H9 (cell line): ENCODE measurements around the gene WDFY3. TPM values are rescaled to one million over a fixed set of nuclear protein-coding genes. Genes with fewer than 3 reads are reported as not detected.

Source experiments
- DNase-seq: peaks from one replicate; pipeline ENCODE4 v3.0.0-alpha.2; 2017
- H2AFZ ChIP-seq: one replicate; pipeline ENCODE4 v1.6.1; 2013; ENCODE audit warnings: mild to moderate bottlenecking, low read length, control low read depth, moderate library complexity
- H2AK5ac ChIP-seq: 2 replicates; pipeline ENCODE4 v1.6.1; 2013; ENCODE audit warnings: low read length, control low read depth, mixed read lengths; ENCODE audit not compliant: insufficient read length
- H2BK120ac ChIP-seq: one replicate; pipeline ENCODE4 v1.6.1; 2013; ENCODE audit warnings: low read depth, mild to moderate bottlenecking, low read length, control low read depth, inconsistent platforms; ENCODE audit not compliant: poor library complexity, severe bottlenecking
- H2BK12ac ChIP-seq: 2 replicates; pipeline ENCODE4 v1.6.1; 2013; ENCODE audit warnings: low read length, control low read depth, mixed read lengths, low read depth; ENCODE audit not compliant: insufficient read length
- H2BK15ac ChIP-seq: 2 replicates; pipeline ENCODE4 v1.6.1; 2013; ENCODE audit warnings: low read depth, low read length, control low read depth
- H2BK20ac ChIP-seq: one replicate; pipeline ENCODE4 v1.6.1; 2013; ENCODE audit warnings: low read depth, mild to moderate bottlenecking, low read length, control low read depth, inconsistent platforms; ENCODE audit not compliant: poor library complexity, severe bottlenecking
- H2BK5ac ChIP-seq: 2 replicates; pipeline ENCODE4 v1.6.1; 2013; ENCODE audit warnings: low read length, control low read depth, mixed read lengths; ENCODE audit not compliant: insufficient read length
- H3K14ac ChIP-seq: 2 replicates; pipeline ENCODE4 v1.6.1; 2013; ENCODE audit warnings: low read length, control low read depth; ENCODE audit not compliant: insufficient read depth
- H3K18ac ChIP-seq: 2 replicates; pipeline ENCODE4 v1.6.1; 2013; ENCODE audit warnings: low read depth, mild to moderate bottlenecking, mixed read lengths, low read length, control low read depth; ENCODE audit not compliant: insufficient read length
- H3K23ac ChIP-seq: 2 replicates; pipeline ENCODE4 v1.6.1; 2013; ENCODE audit warnings: low read length, control low read depth, mixed read lengths, low read depth; ENCODE audit not compliant: insufficient read length
- H3K23me2 ChIP-seq: 2 replicates; pipeline ENCODE4 v1.6.1; 2013; ENCODE audit warnings: low read depth, mild to moderate bottlenecking, mixed read lengths, low read length, control low read depth; ENCODE audit not compliant: insufficient read length, poor library complexity, severe bottlenecking
- H3K27ac ChIP-seq: 2 replicates; pipeline ENCODE4 v1.5.1; 2013; ENCODE audit warnings: low read length, control low read depth, mixed read lengths, low read depth; ENCODE audit not compliant: insufficient read length
- H3K27me3 ChIP-seq: 2 replicates; pipeline ENCODE4 v1.6.1; 2013; ENCODE audit warnings: low read length, control low read depth, inconsistent platforms; ENCODE audit not compliant: insufficient read depth
- H3K4ac ChIP-seq: 2 replicates; pipeline ENCODE4 v1.6.1; 2013; ENCODE audit warnings: low read depth, mild to moderate bottlenecking, control low read depth, inconsistent platforms, low read length, moderate library complexity
- H3K4me1 ChIP-seq: 2 replicates; pipeline ENCODE4 v1.6.1; 2013; ENCODE audit warnings: low read length, control low read depth, inconsistent platforms; ENCODE audit not compliant: insufficient read depth
- H3K4me2 ChIP-seq: 2 replicates; pipeline ENCODE4 v1.6.1; 2013; ENCODE audit warnings: low read length, control low read depth, mixed read lengths; ENCODE audit not compliant: insufficient read length, insufficient read depth
- H3K56ac ChIP-seq: 2 replicates; pipeline ENCODE4 v1.6.1; 2013; ENCODE audit warnings: low read depth, mild to moderate bottlenecking, mixed read lengths, low read length, control low read depth; ENCODE audit not compliant: insufficient read length
- H3K79me1 ChIP-seq: 2 replicates; pipeline ENCODE4 v1.6.1; 2013; ENCODE audit warnings: low read depth, mild to moderate bottlenecking, moderate library complexity, low read length, control low read depth, inconsistent platforms; ENCODE audit not compliant: insufficient read depth, poor library complexity, severe bottlenecking
- H3K79me2 ChIP-seq: 2 replicates; pipeline ENCODE4 v1.6.1; 2013; ENCODE audit warnings: low read length, control low read depth, inconsistent platforms; ENCODE audit not compliant: insufficient read depth
- H3K9ac ChIP-seq: 2 replicates; pipeline ENCODE4 v1.6.1; 2013; ENCODE audit warnings: low read length, control low read depth, mixed read lengths; ENCODE audit not compliant: insufficient read length; ENCODE audit errors: extremely low read depth
- H3K9me3 ChIP-seq: one replicate; pipeline ENCODE4 v1.6.1; 2013; ENCODE audit warnings: low read depth, low read length, inconsistent platforms; ENCODE audit not compliant: control insufficient read depth
- H3T11ph ChIP-seq: one replicate; pipeline ENCODE4 v1.6.1; 2013; ENCODE audit warnings: mild to moderate bottlenecking, low read length, control low read depth, inconsistent platforms
- H4K20me1 ChIP-seq: one replicate; pipeline ENCODE4 v1.6.1; 2013; ENCODE audit not compliant: control insufficient read depth, insufficient read length, insufficient read depth
- H4K5ac ChIP-seq: 2 replicates; pipeline ENCODE4 v1.6.1; 2013; ENCODE audit warnings: low read depth, mild to moderate bottlenecking, mixed read lengths, low read length, control low read depth; ENCODE audit not compliant: insufficient read length
- H4K8ac ChIP-seq: replicated peaks from 2 replicates; pipeline ENCODE4 v1.6.1; 2013; ENCODE audit warnings: low read length, control low read depth, mixed read lengths, low read depth; ENCODE audit not compliant: insufficient read length
- H4K91ac ChIP-seq: 2 replicates; pipeline ENCODE4 v1.6.1; 2013; ENCODE audit warnings: low read depth, mild to moderate bottlenecking, moderate library complexity, mixed read lengths, low read length, control low read depth; ENCODE audit not compliant: insufficient read length
- H3K27ac Mint-ChIP-seq, 3 experiments: 2 replicates in 2 of 3; 3 replicates in 1 of 3; pipeline ENCODE4 v1.8.0; 2020 to 2021; ENCODE audit warnings: mixed read lengths in 3 of 3, mild to moderate bottlenecking in 1 of 3, moderate library complexity in 1 of 3
- H3K27me3 Mint-ChIP-seq: 2 replicates; pipeline ENCODE4 v1.8.0; 2021; ENCODE audit warnings: low read depth, mild to moderate bottlenecking, moderate library complexity, mixed read lengths
- H3K36me3 Mint-ChIP-seq, 3 experiments: 2 replicates in 2 of 3; 3 replicates in 1 of 3; pipeline ENCODE4 v1.8.0; 2020 to 2021; ENCODE audit warnings: low read depth in 3 of 3, mixed read lengths in 3 of 3; ENCODE audit not compliant: insufficient read depth in 1 of 3
- H3K4me1 Mint-ChIP-seq, 2 experiments: 2 replicates each; pipeline ENCODE4 v1.8.0; 2020; ENCODE audit warnings: mixed read lengths in 2 of 2
- H3K4me3 Mint-ChIP-seq, 2 experiments: 2 replicates in 1 of 2; 3 replicates in 1 of 2; pipeline ENCODE4 v1.8.0; 2020 to 2021; ENCODE audit warnings: mild to moderate bottlenecking in 2 of 2, mixed read lengths in 2 of 2, moderate library complexity in 1 of 2
- H3K9me3 Mint-ChIP-seq, 2 experiments: 2 replicates in 1 of 2; 3 replicates in 1 of 2; pipeline ENCODE4 v1.8.0; 2020; ENCODE audit warnings: mild to moderate bottlenecking in 2 of 2, mixed read lengths in 2 of 2, moderate library complexity in 1 of 2
- WGBS: extraction: QIAGEN DNeasy Blood & Tissue Kit; methylation state at CpG from one replicate; pipeline ENCODE4 v1.1.7; 2013; ENCODE audit warnings: missing lambda C conversion rate, low lambda C conversion rate, mixed read lengths; ENCODE audit not compliant: insufficient read length; ENCODE audit errors: extremely low coverage; 5-methylcytosine and 5-hydroxymethylcytosine counted together
- total RNA-seq: library from RNA; stranded (reverse); gene quantifications from 2 replicates; pipeline ENCODE4 v1.2.1, GENCODE V29; 2021
- TF ChIP-seq, protein P1 (sequence below): fragments of 200-600 bp; sonication (generic); conservative IDR thresholded peaks from 3 replicates; pipeline ENCODE4 v1.8.0; 2021; ENCODE audit warnings: antibody characterized with exemption, mild to moderate bottlenecking

Gene WDFY3
- total RNA-seq, 1 experiment from 2014 or later = 54.6 TPM

DNA sequence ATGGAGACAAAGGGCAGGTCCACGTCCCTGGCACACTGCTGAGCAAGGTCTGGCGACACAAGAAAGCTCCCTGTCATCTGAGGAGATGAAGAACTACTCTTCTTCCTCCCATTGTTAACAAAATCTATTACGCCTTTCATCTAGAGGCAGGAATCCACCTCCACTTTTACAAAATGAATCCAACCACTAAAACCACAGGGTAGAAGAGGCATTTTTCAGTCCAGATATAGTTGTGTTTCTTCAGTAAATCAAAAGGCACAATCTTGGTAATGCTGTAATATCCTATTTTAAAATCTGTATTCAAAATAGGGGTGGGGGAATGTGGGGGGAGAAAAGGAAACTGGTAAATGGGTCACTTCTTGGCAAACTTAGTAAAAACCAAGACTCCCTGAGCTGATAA is 282.1 kb downstream of the WDFY3 start:
- no peak overlapping the region for H2BK120ac ChIP-seq
- no peak overlapping the region for H4K8ac ChIP-seq
- no peak overlapping the region for H3K4me3 Mint-ChIP-seq
- no peak overlapping the region for H3K18ac ChIP-seq
- H4K20me1 ChIP-seq = no peaks in the 10 kb centered on the region
- H3K27ac Mint-ChIP-seq = peak overlapping the region in 2 of 3 experiments; percentile 36 to 50; a peak in 2 of 7 replicates
- H3T11ph ChIP-seq = no peak overlapping the region
- no peak overlapping the region for H2BK20ac ChIP-seq
- no peaks in the 10 kb centered on the region for H3K27me3 Mint-ChIP-seq
- no peaks in the 10 kb centered on the region for H3K4me1 ChIP-seq
- no peak overlapping the region for H3K56ac ChIP-seq
- no peaks in the 10 kb centered on the region for H3K23me2 ChIP-seq
- peaks cover 17 to 59% (median 58%) of the 10 kb centered on the region in 3 experiments; a peak in 6 of 7 replicates for H3K36me3 Mint-ChIP-seq
- H3K27me3 ChIP-seq = no peaks in the 10 kb centered on the region
- H2AFZ ChIP-seq = no peak overlapping the region
- TF ChIP-seq, protein P1, sequence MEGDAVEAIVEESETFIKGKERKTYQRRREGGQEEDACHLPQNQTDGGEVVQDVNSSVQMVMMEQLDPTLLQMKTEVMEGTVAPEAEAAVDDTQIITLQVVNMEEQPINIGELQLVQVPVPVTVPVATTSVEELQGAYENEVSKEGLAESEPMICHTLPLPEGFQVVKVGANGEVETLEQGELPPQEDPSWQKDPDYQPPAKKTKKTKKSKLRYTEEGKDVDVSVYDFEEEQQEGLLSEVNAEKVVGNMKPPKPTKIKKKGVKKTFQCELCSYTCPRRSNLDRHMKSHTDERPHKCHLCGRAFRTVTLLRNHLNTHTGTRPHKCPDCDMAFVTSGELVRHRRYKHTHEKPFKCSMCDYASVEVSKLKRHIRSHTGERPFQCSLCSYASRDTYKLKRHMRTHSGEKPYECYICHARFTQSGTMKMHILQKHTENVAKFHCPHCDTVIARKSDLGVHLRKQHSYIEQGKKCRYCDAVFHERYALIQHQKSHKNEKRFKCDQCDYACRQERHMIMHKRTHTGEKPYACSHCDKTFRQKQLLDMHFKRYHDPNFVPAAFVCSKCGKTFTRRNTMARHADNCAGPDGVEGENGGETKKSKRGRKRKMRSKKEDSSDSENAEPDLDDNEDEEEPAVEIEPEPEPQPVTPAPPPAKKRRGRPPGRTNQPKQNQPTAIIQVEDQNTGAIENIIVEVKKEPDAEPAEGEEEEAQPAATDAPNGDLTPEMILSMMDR = no peak
- H3K4me1 Mint-ChIP-seq = peaks cover 4 to 12% of the 10 kb centered on the region in 2 experiments; a peak in 3 of 4 replicates
- H3K14ac ChIP-seq = no peak overlapping the region
- no peak overlapping the region for H2BK12ac ChIP-seq
- H4K91ac ChIP-seq = no peak overlapping the region
- H3K9me3 ChIP-seq = no peaks in the 10 kb centered on the region
- H3K79me2 ChIP-seq = no peaks in the 10 kb centered on the region
- H3K23ac ChIP-seq = no peak overlapping the region
- H3K4ac ChIP-seq = no peak overlapping the region
- DNase-seq = no peak
- H4K5ac ChIP-seq = no peak overlapping the region
- no peak overlapping the region for H3K4me2 ChIP-seq
- no peak overlapping the region for H3K27ac ChIP-seq
- H2BK15ac ChIP-seq = no peak overlapping the region
- H3K9ac ChIP-seq = no peak overlapping the region
- no peaks in the 10 kb centered on the region for H3K79me1 ChIP-seq
- no peak overlapping the region for H2BK5ac ChIP-seq
- H3K9me3 Mint-ChIP-seq = no peaks in the 10 kb centered on the region
- no CpG with 5 or more reads among the region's 3 CpGs for WGBS
- H2AK5ac ChIP-seq = no peak overlapping the region
